PC-9 (cell line): ENCODE measurements around the gene ATL1. TPM values are rescaled to one million over a fixed set of nuclear protein-coding genes. Genes with fewer than 3 reads are reported as not detected.

Source experiments
- BruUV-seq: library from RNA; stranded (reverse); fragments of 400-500 nt; replicated peaks from 2 replicates; lab custom pipeline; 2021; lab: Mats Ljungman, UMichigan
- CTCF ChIA-PET: fragments of 300-600 bp; sonication (Branson Sonifier 250); formaldehyde crosslinking; loops from one replicate; lab custom pipeline; 2022; ENCODE audit warnings: antibody characterized with exemption; lab: Charles Lee
- POLR2A ChIA-PET: fragments of 300-600 bp; sonication (Branson Sonifier 250); formaldehyde crosslinking; loops from one replicate; lab custom pipeline; 2022; ENCODE audit warnings: antibody characterized with exemption; ENCODE audit not compliant: unreplicated experiment; lab: Charles Lee
- DNase-seq, 2 experiments: peaks; one replicate each; pipeline versions ENCODE4 v3.0.0 to v3.0.0-alpha.2; 2015 to 2022; ENCODE audit warnings: mixed read lengths in 1 of 2
- H2AFZ ChIP-seq: fragments of 200-600 bp; sonication (generic); 2 replicates; pipeline ENCODE4 v1.8.1; 2017; ENCODE audit warnings: antibody characterized with exemption
- H3F3A ChIP-seq: fragments of 200-600 bp; sonication (generic); 2 replicates; pipeline ENCODE4 v1.8.1; 2017; ENCODE audit warnings: antibody characterized with exemption, mild to moderate bottlenecking, low read depth; ENCODE audit not compliant: insufficient read depth
- H3K27ac ChIP-seq: fragments of 200-600 bp; sonication (generic); 2 replicates; pipeline ENCODE4 v1.6.1; 2016; ENCODE audit warnings: mixed run types
- H3K27me3 ChIP-seq: fragments of 200-600 bp; sonication (generic); 2 replicates; pipeline ENCODE4 v1.6.1; 2016; ENCODE audit warnings: low read depth, mixed run types; ENCODE audit not compliant: insufficient read depth
- H3K36me3 ChIP-seq: fragments of 200-600 bp; sonication (generic); 2 replicates; pipeline ENCODE4 v1.6.1; 2016; ENCODE audit warnings: low read depth, mixed run types
- H3K4me1 ChIP-seq: fragments of 200-600 bp; sonication (generic); replicated peaks from 2 replicates; pipeline ENCODE4 v1.6.1; 2016; ENCODE audit warnings: mixed run types; ENCODE audit not compliant: insufficient read depth
- H3K4me2 ChIP-seq: fragments of 200-600 bp; sonication (generic); 2 replicates; pipeline ENCODE4 v1.6.1; 2017; ENCODE audit warnings: mixed run types
- H3K4me3 ChIP-seq: fragments of 200-600 bp; sonication (generic); 2 replicates; pipeline ENCODE4 v1.6.1; 2016; ENCODE audit warnings: mixed run types
- H3K79me2 ChIP-seq: fragments of 200-600 bp; sonication (generic); 2 replicates; pipeline ENCODE4 v1.6.1; 2017; ENCODE audit warnings: low read depth, mixed run types
- H3K9me2 ChIP-seq: fragments of 200-600 bp; sonication (generic); 2 replicates; pipeline ENCODE4 v1.8.1; 2017; ENCODE audit warnings: mild to moderate bottlenecking; ENCODE audit not compliant: insufficient read depth
- H3K9me3 ChIP-seq: fragments of 200-600 bp; sonication (generic); 2 replicates; pipeline ENCODE4 v1.8.1; 2016; ENCODE audit warnings: low read depth; ENCODE audit not compliant: insufficient read depth
- H4K20me1 ChIP-seq: fragments of 200-600 bp; sonication (generic); 2 replicates; pipeline ENCODE4 v1.8.1; 2017; ENCODE audit not compliant: insufficient read depth
- CTCF ChIP-seq: fragments of 200-600 bp; sonication (generic); conservative IDR thresholded peaks from 2 replicates; pipeline ENCODE4 v1.6.1; 2017; ENCODE audit warnings: mixed run types, antibody characterized with exemption, mild to moderate bottlenecking, moderate library complexity
- EZH2 ChIP-seq: fragments of 200-600 bp; sonication (generic); IDR thresholded peaks from 2 replicates; pipeline ENCODE4 v1.8.0; 2017; ENCODE audit warnings: antibody characterized with exemption, low read depth
- intact Hi-C: fragments of 100-400 bp; cut with micrococcal nuclease; formaldehyde crosslinking; loops from one replicate; pipeline ENCODE4 v1.10.0; 2022; ENCODE audit not compliant: unreplicated experiment
- total RNA-seq: library from RNA; stranded (reverse); gene quantifications from 2 replicates; pipeline ENCODE4 v1.2.3, GENCODE V29; 2021

Gene ATL1
- total RNA-seq, 1 experiment from 2014 or later = 4.3 TPM

- H3K27ac ChIP-seq = no peak overlapping the region
- ChIA-PET CTCF (interaction anchor here (0.5 to 1.9 kb wide), 3 partner anchors 58 to 318 kb away, joined by 3 to 8 read pairs (median 4); no protein-coding TSS in a partner anchor), POLR2A (no interaction called here)
- no peaks in the 10 kb centered on the region for H3K27me3 ChIP-seq
- H4K20me1 ChIP-seq = no peaks in the 10 kb centered on the region
- no peaks in the 10 kb centered on the region for H3K79me2 ChIP-seq
- no peak overlapping the region for H2AFZ ChIP-seq
- intact Hi-C loops = no loop called here
- BruUV-seq = no TSS peak
- no peaks in the 10 kb centered on the region for H3K9me3 ChIP-seq
- peak in 1 of 2 experiments; percentile 63 for DNase-seq
- no peak overlapping the region for H3K4me3 ChIP-seq
- peaks cover 20% of the 10 kb centered on the region for H3K4me1 ChIP-seq
- H3F3A ChIP-seq = no peaks in the 10 kb centered on the region; the same call in 1 of the 2 replicates
- no peak for TF ChIP-seq CTCF
- no peak for TF ChIP-seq EZH2
- H3K4me2 ChIP-seq = 0 out of 2 replicates have a peak overlapping the region, but pooled peaks have one; percentile 2
- H3K36me3 ChIP-seq = no peaks in the 10 kb centered on the region
- H3K9me2 ChIP-seq = no peaks in the 10 kb centered on the region
Observed at GRCh38 chr14:50601394-50601793, 41.4 kb downstream of the ATL1 start.

- H2AFZ ChIP-seq = no peak overlapping the region
- DNase-seq = no peak
- ChIA-PET CTCF (no interaction called here), POLR2A (no interaction called here)
- no peak overlapping the region for H3K4me2 ChIP-seq
- BruUV-seq = no TSS peak
- no peaks in the 10 kb centered on the region for H3K9me3 ChIP-seq
- H3F3A ChIP-seq = no peaks in the 10 kb centered on the region; the same call in 1 of the 2 replicates
- TF ChIP-seq CTCF (no peak), EZH2 (no peak)
- H3K79me2 ChIP-seq = no peaks in the 10 kb centered on the region
- intact Hi-C loops = no loop called here
- H3K4me3 ChIP-seq = no peak overlapping the region
- no peaks in the 10 kb centered on the region for H3K27me3 ChIP-seq
- H3K4me1 ChIP-seq = peaks cover 20% of the 10 kb centered on the region
- H3K9me2 ChIP-seq = no peaks in the 10 kb centered on the region
- H4K20me1 ChIP-seq = no peaks in the 10 kb centered on the region
- H3K36me3 ChIP-seq = no peaks in the 10 kb centered on the region
- H3K27ac ChIP-seq = no peak overlapping the region
Observed at GRCh38 chr14:50602035-50602434, 42.1 kb downstream of the ATL1 start.

- Histone ChIP-seq H3K9me3 (no peaks in the 10 kb centered on the region), H2AFZ (no peak overlapping the region), H3K27ac (no peak overlapping the region), H3K79me2 (no peaks in the 10 kb centered on the region), H3K4me2 (no peak overlapping the region), H3K4me1 (peaks cover 20% of the 10 kb centered on the region), H3F3A (no peaks in the 10 kb centered on the region; the same call in 1 of the 2 replicates), H4K20me1 (no peaks in the 10 kb centered on the region), H3K36me3 (no peaks in the 10 kb centered on the region), H3K4me3 (no peak overlapping the region), H3K27me3 (no peaks in the 10 kb centered on the region), H3K9me2 (no peaks in the 10 kb centered on the region)
- no TSS peak for BruUV-seq
- no peak for DNase-seq
- CTCF ChIA-PET = interaction anchor here (0.6 to 0.7 kb wide), 2 partner anchors 627 to 971 kb away, joined by 3 read pairs; no protein-coding TSS in a partner anchor
- intact Hi-C loops = no loop called here
- POLR2A ChIA-PET = no interaction called here
- TF ChIP-seq EZH2 (no peak), CTCF (no peak)
Observed at GRCh38 chr14:50603565-50603964, 43.6 kb downstream of the ATL1 start.
